Activated CD4-positive, alpha-beta T cell treated with anti-CD3 and anti-CD28 coated beads, Interleukin-2, amount 50 U/mL, for 16 hours (primary cell): ENCODE results near the gene TP53I3.
"Not testable (repeated sequence)": the region's sequence is repeated elsewhere in the genome, so short reads cannot be mapped to it uniquely, and the experiment has no call there.

Experiments
- DNase-seq: peaks from one replicate; pipeline ENCODE4 v3.0.0-alpha.2; 2020

Gene TP53I3, protein sequence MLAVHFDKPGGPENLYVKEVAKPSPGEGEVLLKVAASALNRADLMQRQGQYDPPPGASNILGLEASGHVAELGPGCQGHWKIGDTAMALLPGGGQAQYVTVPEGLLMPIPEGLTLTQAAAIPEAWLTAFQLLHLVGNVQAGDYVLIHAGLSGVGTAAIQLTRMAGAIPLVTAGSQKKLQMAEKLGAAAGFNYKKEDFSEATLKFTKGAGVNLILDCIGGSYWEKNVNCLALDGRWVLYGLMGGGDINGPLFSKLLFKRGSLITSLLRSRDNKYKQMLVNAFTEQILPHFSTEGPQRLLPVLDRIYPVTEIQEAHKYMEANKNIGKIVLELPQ

DNA sequence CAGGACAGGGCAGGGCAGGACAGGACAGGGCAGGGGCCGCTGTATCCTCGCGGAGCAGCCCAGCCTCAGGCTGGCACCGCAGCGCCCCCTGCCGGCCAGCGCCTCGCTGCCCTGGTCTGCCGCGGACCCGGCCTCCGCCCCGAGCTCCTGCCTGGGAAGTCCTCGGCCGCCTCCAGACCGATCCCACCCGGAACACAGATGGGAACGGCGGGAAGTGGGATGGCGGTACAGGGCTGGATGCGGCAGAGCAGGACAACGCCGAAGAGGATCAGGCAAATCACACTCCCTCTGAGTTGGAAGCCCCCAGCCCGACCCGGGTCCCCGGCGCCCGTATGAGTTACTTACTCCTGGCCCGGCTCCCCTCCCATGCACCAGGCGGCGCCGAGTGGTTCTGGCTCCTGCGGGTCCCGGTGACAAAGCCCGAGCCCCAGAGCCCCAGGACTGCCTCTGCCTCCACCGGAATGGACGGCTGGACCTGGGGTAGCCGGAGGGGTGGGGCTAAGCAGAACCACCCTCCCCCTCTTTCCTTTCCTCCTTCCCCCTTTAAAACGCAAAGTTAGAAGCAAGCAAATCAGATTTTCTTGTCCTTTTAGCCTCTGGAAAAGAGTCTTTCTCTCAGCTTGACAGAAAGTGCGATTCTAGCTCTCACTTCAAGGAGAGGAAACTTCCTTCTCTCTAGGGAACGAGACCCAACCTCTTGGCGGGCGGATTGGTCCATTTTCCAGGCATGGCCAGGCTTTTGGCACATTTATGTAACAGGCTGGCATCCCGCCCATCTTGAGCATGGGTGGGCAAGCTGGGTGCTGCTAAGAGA lies at the start of gene TP53I3:
TSS of gene TP53I3 (minus strand) at position 449 of the 814 bp plus-strand sequence. CDS start 508 bp downstream, outside the sequence.
- DNase-seq = peak; percentile 83

- DNase-seq = no peak
These were observed 47.9 kb upstream of the TP53I3 start for GRCh38 chr2:24132543-24132942.

GRCh38 chr2:24125956-24126355 lies 41.3 kb upstream of the TP53I3 start:
- no peak for DNase-seq

DNA sequence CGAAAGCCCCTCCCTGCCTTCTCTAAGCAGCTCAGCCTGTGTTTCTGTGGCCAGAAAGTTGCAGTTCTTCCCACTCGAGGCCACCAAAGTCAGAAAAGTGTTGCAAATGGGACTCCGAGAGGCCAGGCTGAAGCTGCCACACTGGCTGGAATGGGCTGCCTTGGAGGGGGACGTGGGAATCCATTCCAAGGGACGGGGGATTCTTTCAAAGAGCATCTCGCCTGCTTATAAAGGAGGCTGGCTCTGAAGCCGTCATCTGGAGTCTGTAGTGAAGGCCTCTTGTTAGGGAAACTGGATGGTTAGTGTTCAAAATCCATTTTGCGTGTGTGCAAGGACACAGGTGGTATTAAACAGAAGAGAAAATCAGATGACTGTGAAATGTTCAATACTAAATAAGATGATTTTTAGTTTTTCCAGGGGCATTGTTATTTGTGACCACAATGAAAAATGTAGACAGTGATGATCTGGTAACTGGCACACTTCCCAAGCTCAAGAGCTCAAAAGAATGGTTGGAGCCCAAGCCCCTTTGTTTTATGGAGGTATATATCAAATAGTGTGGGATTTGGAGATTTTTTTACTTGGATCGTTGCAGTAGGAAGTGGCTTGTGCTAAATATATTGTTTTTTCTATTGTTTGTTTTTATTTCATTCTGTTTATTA lies 39.4 kb upstream of the TP53I3 start:
- DNase-seq = no peak

DNA sequence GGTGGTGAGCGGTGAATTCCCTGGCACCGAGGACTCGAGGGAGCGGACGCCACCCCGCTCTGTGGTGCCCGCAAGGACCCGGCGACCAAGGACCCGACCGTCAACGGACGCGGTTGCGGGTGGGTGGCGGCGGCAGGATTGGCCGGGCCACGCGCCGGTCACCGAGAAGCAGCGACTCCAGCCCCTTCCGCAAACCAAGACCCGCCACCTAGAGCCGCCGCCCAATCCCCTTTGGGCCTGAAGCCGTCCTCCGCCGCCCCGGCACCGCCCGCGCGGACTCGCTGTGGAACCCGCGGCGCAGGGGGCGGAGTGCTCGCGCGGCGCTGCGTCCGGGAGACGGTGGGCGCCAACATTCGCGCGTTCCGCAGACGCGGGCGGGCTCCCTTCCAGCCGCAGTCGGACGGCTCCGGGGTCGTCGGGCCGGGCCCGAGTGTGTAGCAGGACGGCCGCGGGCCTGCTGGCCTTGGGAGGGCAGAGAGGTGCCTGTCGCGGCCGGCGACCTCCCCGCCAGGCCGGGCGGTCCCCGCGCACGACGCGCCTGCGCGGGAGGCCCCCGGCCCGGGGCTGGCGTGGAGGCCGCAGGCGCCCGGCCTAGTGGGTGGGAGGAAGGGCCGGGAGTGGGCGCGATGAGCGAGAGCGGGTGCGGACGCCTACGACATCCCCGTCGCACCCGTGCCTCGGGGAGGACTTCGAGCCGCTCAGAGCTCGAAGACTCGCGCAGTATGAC lies 38.7 kb upstream of the TP53I3 start, which contains the start of the genes FAM228B and PFN4:
TSS of gene FAM228B (plus strand) at position 275 of the 727 bp plus-strand sequence. CDS start 893 bp downstream, outside the sequence.
TSS of gene PFN4 (minus strand) at position 140 of the 727 bp plus-strand sequence. CDS start 799 bp downstream, outside the sequence.
- DNase-seq = peak; percentile 82

DNA sequence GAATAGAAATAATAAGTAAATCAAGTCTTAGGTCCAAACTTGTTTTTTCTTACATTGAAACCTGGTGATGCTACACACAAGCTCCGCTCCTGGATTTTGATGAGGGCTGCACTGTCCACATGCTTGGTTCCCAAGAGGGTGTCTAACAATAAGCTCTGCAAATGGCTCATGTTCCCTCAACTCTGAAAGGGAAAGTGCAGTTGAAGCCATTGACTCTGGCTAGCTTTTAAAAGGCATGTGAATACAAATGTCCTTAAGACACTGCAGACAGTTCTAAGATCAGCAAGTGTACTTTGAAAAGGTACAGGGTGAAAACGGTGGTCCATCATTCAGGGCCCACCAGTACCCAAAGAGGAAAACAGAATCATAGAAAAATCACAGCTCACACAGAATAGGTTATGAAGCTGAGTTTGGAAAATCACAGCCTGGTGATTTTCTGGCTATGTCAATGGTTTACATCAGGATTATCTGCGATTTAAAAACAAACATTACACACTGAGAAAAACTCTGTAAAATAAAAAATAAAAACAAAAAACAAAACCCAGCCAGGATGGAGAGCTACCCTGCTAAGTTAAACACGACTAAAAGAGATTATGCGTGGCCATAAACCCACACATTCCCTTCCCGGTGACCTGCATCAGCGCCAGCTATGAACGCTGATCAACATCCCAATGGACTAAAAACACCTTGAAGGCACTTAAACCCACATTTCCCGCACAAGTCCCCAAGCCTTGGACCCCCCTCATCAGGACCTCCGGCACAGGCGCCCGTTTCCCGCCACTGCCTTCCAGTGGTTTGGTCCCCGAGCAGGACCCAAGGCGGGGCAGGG lies 37.9 kb upstream of the TP53I3 start:
- DNase-seq = no peak

GRCh38 chr2:24121469-24121868 lies 36.8 kb upstream of the TP53I3 start:
- DNase-seq = no peak

GRCh38 chr2:24121066-24121465 lies 36.4 kb upstream of the TP53I3 start:
- no peak for DNase-seq

DNA sequence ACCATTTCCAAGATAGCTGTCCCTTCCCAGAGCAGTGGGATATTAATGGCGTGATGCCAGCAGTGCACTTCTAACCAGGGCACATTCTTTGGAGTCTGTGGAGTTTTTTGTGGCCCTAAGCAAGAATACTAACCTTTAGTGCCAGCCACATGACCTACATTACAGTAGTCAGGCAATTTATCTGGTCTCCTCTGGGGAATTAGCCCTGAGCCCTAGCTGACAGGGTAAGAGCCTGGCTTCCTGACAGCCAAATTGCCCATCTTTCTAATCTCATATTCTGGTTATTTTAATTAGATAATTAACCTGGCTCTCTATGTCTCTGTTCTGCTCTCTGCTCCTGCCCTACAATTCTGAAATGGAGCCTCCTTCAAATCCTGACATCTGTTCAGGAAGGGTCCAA lies 33.3 kb upstream of the TP53I3 start:
- no peak for DNase-seq

- DNase-seq = no peak
These were observed 30.4 kb upstream of the TP53I3 start for GRCh38 chr2:24115057-24115456.

GRCh38 chr2:24111407-24111901 lies 26.8 kb upstream of the TP53I3 start:
- DNase-seq = no peak

DNA sequence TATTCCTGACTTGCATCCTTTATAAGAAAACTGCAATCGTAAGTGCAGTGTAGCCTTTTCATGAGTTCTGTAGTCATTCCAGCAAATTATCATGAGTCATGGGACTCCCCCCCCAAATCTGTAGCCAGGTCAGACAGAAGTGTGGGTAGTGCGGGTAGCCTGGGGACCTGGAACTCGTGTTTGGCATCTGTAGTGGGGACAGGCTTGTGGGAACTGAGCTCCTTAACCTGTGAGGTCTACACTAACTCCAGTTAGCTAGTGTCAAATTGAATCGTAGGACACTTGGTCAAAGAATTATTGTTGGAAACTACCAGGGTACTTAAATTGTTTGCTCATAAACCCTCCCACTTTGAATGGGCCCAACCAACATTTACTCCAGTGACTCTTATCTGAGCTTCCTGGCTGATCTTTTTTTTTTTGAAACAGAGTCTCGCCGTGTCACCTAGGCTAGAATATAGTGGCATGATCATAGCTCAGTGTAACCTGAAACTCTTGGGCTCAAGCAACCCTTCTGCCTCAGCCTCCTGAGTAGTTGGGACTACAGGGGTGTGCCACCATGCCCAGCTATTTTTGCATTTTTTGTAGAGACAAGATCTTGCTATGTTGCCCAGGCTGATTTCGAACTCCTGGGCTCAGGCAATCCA lies 26.1 kb upstream of the TP53I3 start:
- DNase-seq = no peak

- not testable (repeated sequence) for DNase-seq
These were observed 24.8 kb upstream of the TP53I3 start for GRCh38 chr2:24109431-24109830.

DNA sequence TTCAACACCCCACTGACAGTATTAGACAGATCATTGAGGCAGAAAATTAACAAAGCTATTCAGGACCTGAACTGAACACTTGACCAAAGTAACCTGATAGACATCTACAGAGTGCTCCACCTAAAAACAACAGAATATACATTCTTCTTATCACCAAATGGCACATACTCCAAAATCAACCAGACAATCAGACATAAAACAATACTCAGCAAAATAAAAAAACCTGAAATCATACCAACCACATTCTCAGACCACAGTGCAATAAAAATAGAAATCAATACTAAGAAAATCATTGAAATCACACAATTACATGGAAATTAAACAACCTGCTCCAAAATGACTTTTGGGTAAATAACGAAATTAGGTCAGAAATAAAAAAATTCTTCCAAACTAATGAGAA lies 22.7 kb upstream of the TP53I3 start:
- no peak for DNase-seq

GRCh38 chr2:24106786-24107185 lies 22.2 kb upstream of the TP53I3 start:
- no peak for DNase-seq

DNA sequence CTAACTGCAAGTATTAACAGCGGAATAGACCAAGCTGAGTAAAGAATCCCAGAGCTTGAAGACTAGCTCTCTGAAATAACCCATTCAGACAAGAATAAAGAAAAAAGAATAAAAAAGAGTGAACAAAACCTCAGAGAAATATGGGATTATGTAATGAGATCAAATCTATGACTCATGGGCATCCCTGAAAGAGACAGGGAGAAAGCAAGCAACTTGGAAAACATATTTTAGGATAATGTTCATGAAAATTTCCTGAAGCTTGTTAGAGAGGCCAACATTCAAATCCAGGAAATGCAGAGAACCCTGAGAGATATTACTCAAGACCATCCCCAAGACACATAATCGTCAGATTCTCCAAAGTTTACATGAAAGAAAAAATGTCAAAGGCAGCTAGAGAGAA lies 21.2 kb upstream of the TP53I3 start:
- DNase-seq = no peak

DNA sequence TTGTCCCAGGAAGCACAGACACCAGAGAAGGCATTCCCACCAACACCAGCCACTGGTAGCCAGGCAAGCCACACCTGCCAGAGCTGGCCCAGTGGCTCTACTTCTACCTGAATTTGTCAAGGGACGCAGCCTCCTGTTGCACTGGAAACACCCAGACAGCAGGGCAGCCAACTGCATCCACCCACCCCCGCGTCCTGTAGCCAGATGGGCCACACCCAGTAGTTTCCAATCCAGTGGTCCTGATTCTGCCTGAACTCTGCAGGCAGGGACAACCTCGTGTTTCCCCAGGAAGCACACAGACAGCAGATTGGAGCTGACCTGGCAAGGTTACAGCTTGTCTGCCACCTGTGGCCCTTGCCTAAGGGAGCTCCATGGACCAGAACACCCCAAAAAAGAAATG lies 20.3 kb upstream of the TP53I3 start:
- no peak for DNase-seq

DNA sequence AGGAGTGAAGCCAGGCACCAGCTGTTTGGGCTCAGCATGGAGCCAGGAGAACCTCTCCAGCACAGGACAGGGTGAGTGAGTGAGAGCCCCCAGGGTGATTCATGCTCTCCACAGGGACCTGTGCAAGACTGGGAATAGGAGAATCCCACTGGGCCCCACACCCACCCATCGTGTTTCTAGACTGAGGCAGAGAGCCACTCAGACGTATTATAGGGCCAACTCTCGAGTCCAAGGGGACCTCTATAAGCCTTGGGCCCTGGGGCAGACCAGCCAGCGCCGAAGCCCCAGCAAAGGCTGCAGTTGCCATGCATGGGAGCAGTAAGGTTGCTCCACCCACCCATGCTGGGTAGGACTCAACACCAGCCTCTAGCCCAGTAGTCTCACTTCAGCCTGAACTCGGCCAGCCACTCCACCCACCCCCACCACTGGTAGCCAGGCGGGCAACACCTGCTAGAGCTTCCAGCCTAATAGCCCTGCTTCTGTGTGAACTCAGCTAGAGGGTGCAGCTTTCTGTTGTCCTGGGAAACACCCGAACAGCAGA lies 19.5 kb upstream of the TP53I3 start:
- DNase-seq = no peak

DNA sequence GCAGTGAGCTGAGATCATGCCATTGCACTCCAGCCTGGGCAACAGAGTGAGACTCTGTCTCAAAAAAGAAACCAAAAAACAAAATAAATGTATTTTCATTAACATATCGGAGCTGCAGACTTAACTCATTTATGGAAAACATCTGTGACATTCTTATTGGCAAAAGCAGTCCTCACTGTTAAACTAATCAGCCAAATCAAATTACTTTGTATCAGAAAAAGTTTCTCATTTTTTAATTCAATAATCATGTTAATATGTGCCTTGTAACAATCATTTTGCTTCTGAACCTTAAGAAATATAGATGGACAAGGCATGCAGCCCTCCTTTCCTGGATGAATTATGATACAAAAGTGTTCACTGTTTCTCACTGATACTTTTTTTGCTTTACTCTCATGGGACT lies 18.0 kb upstream of the TP53I3 start:
- DNase-seq = no peak

DNA sequence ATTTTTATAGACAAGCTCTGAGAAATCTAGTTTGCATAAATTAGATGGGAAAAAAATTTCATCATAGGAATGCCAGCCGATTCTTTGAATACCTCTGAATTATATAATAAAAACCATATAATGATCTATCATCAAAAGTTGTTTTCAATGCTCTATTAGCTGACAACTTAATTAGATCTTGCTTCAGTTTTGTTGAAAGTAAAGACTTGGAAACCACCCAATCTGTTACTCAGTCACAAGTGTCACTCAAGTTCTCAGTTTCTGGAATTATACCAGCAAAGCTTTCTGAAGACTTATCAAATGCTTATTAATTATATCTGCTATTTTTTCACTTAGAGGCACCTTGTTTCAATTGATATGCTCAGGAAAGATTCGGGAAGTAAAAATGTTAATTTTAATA lies 17.4 kb upstream of the TP53I3 start:
- no peak for DNase-seq

DNA sequence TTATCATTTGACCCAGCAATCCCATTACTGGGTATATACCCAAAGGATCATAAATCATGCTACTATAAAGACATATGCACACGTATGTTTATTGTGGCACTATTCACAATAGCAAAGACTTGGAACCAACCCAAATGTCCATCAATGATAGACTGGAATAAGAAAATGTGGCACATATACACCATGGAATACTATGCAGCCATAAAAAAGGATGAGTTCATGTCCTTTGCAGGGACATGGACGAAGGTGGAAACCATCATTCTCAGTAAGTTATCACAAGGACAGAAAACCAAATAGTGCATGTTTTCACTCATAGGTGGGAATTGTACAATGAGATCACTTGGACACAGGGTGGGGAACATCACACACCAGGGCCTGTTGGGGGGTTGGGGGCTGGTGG lies 16.1 kb upstream of the TP53I3 start:
- not testable (repeated sequence) for DNase-seq
